NB4 (cell line): ENCODE measurements around the gene TALDO1.
A peak's percentile ranks its signal among the peaks of the same experiment; 100 is the strongest.
"Not testable (repeated sequence)": the region's sequence is repeated elsewhere in the genome, so short reads cannot be mapped to it uniquely, and the experiment has no call there.

ENCODE experiments used
- DNase-seq: peaks from one replicate; pipeline ENCODE4 v3.0.0; 2010; ENCODE audit warnings: low read depth
- H3K4me3 ChIP-seq: one replicate; pipeline ENCODE4 v1.5.1; 2011; ENCODE audit warnings: mild to moderate bottlenecking, low read depth, low read length, moderate library complexity
- CTCF ChIP-seq: IDR thresholded peaks from one replicate; pipeline ENCODE4 v1.5.1; 2012; ENCODE audit warnings: low read depth, low read length
- MYC ChIP-seq: IDR thresholded peaks from 2 replicates; pipeline ENCODE4 v1.6.1; 2011; ENCODE audit warnings: low read depth, low read length
- POLR2A ChIP-seq: IDR thresholded peaks from 2 replicates; pipeline ENCODE4 v1.6.1; 2011; ENCODE audit warnings: mild to moderate bottlenecking; ENCODE audit not compliant: insufficient read length; ENCODE audit errors: extremely low read depth
- TF ChIP-seq, protein P1 (sequence below): IDR thresholded peaks from 2 replicates; pipeline ENCODE4 v1.6.1; 2011; ENCODE audit warnings: low read depth, low read length

The TALDO1 gene

DNA sequence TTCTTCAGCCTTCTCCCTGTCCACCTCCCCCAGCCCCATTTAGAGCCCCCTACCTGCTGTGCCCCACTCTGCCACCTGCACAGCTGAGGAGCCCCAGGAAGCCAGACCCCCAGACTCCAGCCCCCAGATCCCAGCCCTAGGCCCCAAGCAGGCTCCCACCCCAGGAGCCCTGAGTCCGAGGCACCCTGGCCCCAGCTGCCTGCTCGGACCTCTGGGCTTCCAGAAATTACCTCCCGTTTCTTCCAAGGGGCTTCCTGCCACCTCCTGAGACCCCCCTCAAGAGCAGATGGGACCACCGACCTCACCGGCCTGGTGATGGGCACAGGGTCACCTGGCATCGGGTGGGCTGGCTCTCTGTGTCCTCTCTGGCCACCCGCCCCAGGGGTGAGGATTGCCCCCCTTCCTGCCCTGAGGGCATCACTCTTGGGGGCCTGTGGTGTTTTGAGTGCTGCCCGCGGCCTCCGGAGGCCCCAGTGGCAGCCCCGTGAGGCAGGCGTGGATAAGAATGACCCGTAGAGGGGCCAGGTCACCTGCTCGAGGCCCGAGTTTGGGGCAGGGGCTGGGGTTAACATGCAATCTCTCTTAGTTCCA is 18.3 kb upstream of the TALDO1 start:
- TF ChIP-seq CTCF, result no peak
- TF ChIP-seq MYC, result no peak
- TF ChIP-seq, protein P1, sequence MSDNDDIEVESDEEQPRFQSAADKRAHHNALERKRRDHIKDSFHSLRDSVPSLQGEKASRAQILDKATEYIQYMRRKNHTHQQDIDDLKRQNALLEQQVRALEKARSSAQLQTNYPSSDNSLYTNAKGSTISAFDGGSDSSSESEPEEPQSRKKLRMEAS, result no peak
- no peak for TF ChIP-seq POLR2A
- no peak overlapping the region for H3K4me3 ChIP-seq
- no peak for DNase-seq

GRCh38 chr11:729492-730074 is 17.7 kb upstream of the TALDO1 start:
- TF ChIP-seq MYC (no peak), CTCF (no peak), POLR2A (no peak)
- TF ChIP-seq, protein P1, result no peak
- peak; percentile 50 for DNase-seq
- no peak overlapping the region for H3K4me3 ChIP-seq

DNA sequence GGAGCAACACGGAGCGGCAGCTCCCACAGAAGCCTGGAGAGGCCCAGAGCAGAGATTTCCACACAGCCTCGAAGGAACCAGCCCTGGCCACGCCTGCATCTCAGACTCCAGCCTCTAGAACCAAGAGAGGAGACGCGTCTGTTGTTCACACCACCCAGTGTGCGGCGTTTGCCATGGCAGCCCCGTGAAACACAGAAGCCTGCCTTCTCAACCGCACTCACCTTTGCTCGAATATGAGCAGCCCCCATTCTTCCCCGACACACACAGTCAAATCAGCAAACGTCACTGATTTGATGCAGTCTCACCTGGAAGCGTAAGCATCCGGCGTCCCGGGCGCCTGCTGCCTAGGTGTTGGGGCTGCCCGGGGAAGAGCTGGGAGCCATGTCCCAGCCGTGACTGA is 14.2 kb upstream of the TALDO1 start:
- H3K4me3 ChIP-seq, result no peak overlapping the region
- DNase-seq, result no peak
- TF ChIP-seq MYC (no peak), CTCF (no peak), POLR2A (no peak)
- TF ChIP-seq, protein P1, result no peak

DNA sequence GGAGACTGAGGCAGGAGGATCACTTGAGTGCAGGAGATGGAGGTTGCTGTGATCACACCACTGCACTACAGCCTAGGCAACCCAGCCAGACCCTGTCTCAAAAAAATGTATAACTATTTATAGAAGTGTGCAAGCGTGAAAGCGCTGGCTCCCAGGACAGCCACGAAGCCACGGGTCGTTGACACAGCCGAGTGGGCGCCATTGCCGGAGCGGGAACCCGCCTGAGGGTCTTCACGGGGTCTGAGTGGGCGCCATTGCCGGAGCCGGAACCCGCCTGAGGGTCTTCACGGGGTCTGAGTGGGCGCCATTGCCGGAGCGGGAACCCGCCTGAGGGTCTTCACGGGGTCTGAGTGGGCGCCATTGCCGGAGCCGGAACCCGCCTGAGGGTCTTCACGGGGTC is 12.7 kb upstream of the TALDO1 start:
- H3K4me3 ChIP-seq, DNase-seq: not testable (repeated sequence)

DNA sequence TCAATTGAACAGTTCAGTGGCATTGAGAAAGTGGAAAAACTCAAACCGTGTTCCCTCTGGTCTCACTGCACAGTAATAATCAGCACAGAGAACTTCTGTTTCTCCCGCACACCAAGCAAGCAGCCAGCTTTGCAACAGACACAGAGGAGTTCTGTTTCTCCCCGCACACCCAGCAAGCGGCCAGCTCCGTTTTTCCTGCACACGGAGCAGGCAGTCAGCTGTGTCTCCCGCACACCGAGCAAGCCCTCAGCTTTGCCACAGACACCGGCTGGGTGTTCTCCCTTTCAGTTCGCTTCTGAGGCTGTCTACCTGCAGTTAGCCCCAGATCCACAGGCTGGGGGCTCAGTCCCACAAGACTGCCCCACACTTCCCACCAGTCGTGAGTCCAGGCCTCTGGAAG is 9.9 kb upstream of the TALDO1 start:
- DNase-seq, result no peak
- no peak overlapping the region for H3K4me3 ChIP-seq
- TF ChIP-seq CTCF (no peak), MYC (no peak), POLR2A (no peak)
- TF ChIP-seq, protein P1, result no peak

GRCh38 chr11:737899-738298 is 9.4 kb upstream of the TALDO1 start:
- not testable (repeated sequence) for DNase-seq, H3K4me3 ChIP-seq

- DNase-seq, result no peak
- TF ChIP-seq, protein P1, result no peak
- no peak for TF ChIP-seq MYC
- no peak for TF ChIP-seq CTCF
- TF ChIP-seq POLR2A, result no peak
Observed at GRCh38 chr11:742156-742546, 5.1 kb upstream of the TALDO1 start.

More at GRCh38 chr11:742156-742546, 5.1 kb upstream of the TALDO1 start:
- no peak overlapping the region for H3K4me3 ChIP-seq
